GM19238 (cell line): ENCODE measurements around the gene SEC14L5.

Experiments
- DNase-seq: peaks from one replicate; pipeline ENCODE4 v3.0.0; 2011; ENCODE audit warnings: low spot score; ENCODE audit not compliant: insufficient read length

The SEC14L5 gene

DNA sequence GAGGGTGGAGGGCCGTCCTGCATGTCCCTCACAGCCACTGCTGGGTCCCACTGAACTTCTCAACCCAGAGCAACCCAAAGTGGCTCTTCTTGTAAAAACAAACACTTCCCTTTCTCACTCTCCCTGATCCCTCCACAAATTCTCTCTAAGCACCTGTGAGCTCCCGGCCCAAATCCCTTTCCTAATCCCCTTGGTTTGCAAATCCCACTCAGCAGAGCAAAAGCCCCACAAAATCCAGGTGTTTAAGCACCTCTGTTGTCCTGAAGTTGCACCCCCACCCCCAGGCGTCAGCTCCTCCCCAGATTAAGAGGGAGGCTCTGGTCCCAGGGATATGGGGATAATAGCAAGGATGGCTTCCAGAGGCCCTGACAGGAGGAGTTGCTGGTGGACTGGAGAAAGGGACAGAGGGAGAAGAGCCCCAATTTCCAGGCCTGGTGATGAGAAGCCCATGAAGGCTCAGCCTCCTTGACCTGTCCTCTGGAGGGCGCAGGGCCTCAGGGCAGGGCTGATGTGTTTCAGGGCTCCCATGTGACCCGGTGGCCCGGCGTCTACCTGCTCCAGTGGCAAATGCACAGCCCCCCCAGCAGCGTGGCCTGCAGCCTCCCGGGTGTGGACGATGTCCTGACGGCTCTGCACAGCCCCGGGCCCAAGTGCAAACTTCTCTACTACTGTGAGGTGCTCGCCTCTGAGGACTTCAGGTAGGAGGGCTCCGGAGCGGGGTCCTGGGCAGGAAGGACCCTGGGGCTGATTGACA, 52.6 kb downstream of the SEC14L5 start:
- DNase-seq = no peak

DNA sequence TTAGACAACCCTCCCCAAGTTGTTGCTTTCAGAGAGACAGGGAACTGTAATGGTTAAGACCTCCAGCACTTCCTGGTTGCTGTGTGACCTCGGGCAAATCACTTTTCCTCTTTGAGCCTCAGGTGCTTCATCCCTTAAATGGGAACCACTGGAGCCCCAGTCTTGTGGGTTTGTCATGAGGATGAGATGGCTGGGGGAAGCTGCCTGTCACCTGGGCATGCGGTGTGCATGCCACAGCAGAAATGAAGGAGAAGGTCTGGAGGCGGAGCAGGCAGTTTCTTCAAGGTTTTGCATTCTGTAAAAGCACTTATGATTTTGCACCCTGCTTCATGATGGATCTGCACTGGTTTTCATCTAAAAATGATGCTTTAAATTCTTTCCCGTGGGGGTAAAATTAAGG, 53.5 kb downstream of the SEC14L5 start:
- DNase-seq = no peak

- DNase-seq = no peak
These were observed 54.8 kb downstream of the SEC14L5 start for GRCh38 chr16:5012887-5013286.

- DNase-seq = no peak
These were observed 57.2 kb downstream of the SEC14L5 start for GRCh38 chr16:5015351-5015750.

- DNase-seq = no peak
These were observed 57.8 kb downstream of the SEC14L5 start for GRCh38 chr16:5015887-5016286.

- DNase-seq = no peak
These were observed 59.0 kb downstream of the SEC14L5 start for GRCh38 chr16:5016967-5017677.

GRCh38 chr16:5017678-5017969, 59.5 kb downstream of the SEC14L5 start:
- DNase-seq = no peak

DNA sequence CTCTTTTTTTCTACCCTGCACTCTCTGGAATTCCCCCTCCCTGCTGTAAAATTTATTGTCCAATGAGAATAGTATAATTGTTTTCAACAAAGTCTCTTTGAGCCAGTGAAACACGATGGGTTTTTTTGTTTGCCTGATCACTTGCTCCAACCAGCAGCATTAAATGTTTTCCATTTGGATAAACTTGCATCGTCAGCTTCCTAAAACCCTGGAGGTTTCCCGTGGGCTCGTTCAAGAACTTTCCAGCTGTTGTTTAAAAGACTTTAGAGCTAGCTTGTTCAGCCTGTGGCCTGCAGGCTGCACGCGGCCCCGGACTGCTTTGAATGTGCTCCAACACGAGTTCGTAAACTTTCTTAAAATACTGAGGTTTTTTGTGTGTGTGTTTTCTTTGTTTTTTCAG, 60.7 kb downstream of the SEC14L5 start:
- no peak for DNase-seq

GRCh38 chr16:5019775-5020174, 61.6 kb downstream of the SEC14L5 start:
- no peak for DNase-seq

- no peak for DNase-seq
These were observed 62.4 kb downstream of the SEC14L5 start for GRCh38 chr16:5020551-5020950.

- DNase-seq = no peak
These were observed 64.4 kb downstream of the SEC14L5 start for GRCh38 chr16:5022521-5022920.

GRCh38 chr16:5024632-5025031, 66.5 kb downstream of the SEC14L5 start:
- DNase-seq = no peak

GRCh38 chr16:5025171-5025632, 67.1 kb downstream of the SEC14L5 start:
- no peak for DNase-seq

GRCh38 chr16:5026664-5027063, 68.5 kb downstream of the SEC14L5 start:
- DNase-seq = no peak

- DNase-seq = no peak
These were observed 69.0 kb downstream of the SEC14L5 start for GRCh38 chr16:5027086-5027485.

DNA sequence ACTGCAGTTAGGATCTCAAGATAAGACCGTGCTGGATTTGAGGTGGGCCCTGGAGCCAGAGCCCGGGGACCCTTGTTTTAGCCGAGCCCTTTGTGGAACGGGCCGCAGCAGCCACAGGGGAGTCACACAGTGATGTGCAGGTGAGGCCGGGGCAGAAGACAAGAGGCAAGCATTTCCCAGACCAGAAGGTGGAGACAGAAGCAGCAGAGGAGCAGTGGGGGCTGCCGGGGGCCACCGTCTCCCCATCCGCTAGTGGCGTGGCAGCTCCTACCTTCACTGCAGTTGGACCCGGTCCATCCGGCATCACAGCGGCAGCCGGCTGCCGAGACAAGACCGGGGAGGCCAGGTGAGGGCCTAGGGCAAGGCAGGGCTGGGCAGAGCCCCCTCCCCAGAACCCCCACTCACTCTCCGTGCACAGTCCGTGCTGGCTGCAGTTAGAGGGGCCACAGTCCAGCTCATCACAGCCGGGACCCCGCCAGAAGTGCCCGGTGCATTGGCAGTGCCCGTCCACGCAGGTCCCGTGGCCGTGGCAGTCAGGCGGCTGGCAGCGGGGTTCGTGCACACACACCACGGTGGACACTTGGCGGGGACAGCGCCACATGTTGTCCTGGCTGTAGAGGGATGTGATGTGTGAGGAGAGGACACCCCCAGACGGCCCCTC, 69.6 kb downstream of the SEC14L5 start:
- DNase-seq = no peak

DNA sequence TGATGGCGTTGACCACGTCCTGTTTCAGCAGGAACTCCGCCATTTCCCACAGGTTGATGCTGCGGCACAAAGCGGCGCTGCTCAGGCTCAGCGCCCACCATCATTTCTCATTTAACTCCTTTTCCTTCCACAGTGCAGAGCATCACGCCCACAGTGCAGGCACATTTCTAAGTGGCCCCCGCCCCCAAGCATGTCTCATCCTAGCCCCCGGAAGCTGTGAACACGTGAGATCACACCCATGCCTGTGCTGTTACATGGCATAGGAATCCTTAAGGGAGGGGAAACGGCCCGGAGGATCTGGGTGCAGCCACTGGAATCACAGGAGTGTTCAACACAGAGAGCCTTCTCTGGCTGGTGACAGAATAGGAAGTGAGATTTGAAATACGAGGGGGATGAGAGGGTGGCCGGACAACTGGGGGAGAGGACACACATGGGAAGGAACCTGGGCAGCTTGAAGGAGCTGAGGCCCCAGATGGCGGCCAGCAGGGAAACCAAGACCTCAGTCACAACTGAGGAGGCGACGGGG, 70.9 kb downstream of the SEC14L5 start:
- no peak for DNase-seq

DNA sequence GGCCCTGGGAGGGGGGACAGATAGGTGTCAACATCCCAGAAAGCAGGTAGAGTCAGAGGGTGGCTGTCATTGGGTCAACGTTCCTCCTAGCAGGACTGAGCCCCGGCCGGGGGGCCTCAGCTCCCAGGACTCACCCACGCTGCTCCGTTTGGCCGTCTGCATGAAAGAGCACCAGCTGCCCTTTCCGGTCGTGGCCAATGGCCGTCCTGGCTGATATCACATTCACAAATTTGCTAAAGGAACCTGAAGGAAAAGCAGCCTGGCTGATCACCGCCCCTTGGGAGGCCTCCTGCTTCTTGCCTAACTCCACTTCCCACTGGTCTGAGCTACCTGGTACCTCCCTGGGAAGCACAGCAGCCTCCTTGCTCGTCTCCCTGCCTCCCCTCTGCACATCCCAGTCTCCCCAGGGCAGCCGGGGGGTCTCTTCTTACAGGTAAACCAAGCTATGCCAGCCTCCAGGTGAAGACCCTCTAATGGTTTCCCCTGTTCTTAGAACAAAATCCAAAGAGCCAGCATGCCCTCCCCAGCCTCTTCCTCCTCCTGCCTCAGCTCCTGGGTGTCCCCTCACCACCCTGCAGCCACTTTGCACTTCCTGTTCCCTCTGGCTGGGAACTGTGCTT, 72.2 kb downstream of the SEC14L5 start:
- no peak for DNase-seq

GRCh38 chr16:5031601-5032000, 73.5 kb downstream of the SEC14L5 start:
- DNase-seq = no peak

- no peak for DNase-seq
These were observed 74.6 kb downstream of the SEC14L5 start for GRCh38 chr16:5032748-5033167.

DNA sequence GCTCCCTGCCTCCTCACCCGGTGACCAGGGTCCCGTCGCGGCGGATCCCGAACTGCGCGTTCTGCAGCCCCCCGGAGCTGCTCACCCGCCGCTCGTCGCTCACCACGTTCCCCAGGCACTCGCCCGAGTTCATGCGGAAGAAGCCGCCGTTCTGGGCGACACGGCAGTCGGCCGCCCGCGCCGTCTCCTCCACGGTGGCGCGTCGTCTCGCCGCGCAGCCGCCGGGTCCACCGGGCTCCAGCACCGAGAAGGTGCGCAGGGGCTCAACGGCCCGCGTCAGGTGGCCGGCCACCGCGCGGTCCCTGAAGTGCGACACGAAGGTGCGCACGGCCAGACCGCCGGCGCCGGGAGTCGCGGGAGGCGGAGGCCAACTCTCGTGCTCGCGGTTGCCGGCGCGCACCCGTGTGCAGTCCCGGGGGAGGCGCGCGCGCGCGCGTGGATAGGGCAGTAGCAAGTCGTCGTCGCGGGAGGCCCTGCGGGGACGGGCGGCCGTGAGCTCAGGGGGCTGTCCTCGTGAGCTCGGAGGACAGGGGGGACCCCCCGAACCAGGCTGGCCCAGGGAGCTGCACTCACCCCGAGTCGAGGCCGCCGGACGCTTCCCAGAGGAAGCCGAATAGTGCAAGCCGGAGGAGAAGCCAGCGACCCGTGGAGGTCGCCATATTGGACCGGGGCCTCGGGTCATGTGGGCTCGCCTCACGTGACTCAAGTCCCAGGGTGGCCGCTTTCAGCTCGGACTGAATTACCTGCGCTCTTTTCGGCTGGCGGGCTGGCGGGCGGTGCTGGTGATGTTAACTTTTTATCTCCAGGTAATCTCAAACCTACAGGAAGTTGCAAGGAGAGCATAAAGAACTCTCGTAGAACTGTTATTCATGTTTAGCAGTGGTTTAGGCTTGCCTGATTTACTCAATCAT, 75.4 kb downstream of the SEC14L5 start, which contains the start of gene NAGPA:
TSS of gene NAGPA (minus strand) at position 680 of the 911 bp plus-strand sequence. CDS start at position 659, 21 bp downstream.
- peak; percentile 91 for DNase-seq
